HL-60 (cell line): ENCODE results near the gene LPIN1.
A peak's percentile ranks its signal among the peaks of the same experiment; 100 is the strongest.

Experiments used
- DNase-seq, 2 experiments: peaks; one replicate each; pipeline ENCODE4 v3.0.0-alpha.2; 2010 to 2020; ENCODE audit warnings: low read depth in 1 of 2, low spot score in 1 of 2
- H3K27ac ChIP-seq: fragments of 250-450 bp; sonication (Bioruptor Pico); replicated peaks from 2 replicates; pipeline ENCODE4 v1.5.1; 2020; ENCODE audit warnings: mild to moderate bottlenecking, moderate library complexity
- H3K27me3 ChIP-seq: fragments of 250-450 bp; sonication (Bioruptor Pico); 2 replicates; pipeline ENCODE4 v1.5.1; 2021; ENCODE audit warnings: mild to moderate bottlenecking, moderate library complexity; ENCODE audit not compliant: insufficient read depth, poor library complexity, severe bottlenecking
- H3K4me3 ChIP-seq: replicated peaks from 2 replicates; pipeline ENCODE4 v1.5.1; 2011; ENCODE audit warnings: mild to moderate bottlenecking, control low read depth, low read length; ENCODE audit not compliant: insufficient read depth
- CTCF ChIP-seq: IDR thresholded peaks from one replicate; pipeline ENCODE4 v1.5.1; 2011; ENCODE audit warnings: low read length, control low read depth, inconsistent platforms; ENCODE audit not compliant: insufficient read depth
- GABPA ChIP-seq: IDR thresholded peaks from 2 replicates; pipeline ENCODE4 v1.6.1; 2012; ENCODE audit warnings: low read depth
- POLR2AphosphoS5 ChIP-seq: IDR thresholded peaks from 2 replicates; pipeline ENCODE4 v1.6.1; 2012; ENCODE audit warnings: low read depth
- REST ChIP-seq: IDR thresholded peaks from 2 replicates; pipeline ENCODE4 v1.6.1; 2012; ENCODE audit warnings: low read depth; ENCODE audit not compliant: insufficient replicate concordance
- SPI1 ChIP-seq: IDR thresholded peaks from 2 replicates; pipeline ENCODE4 v1.6.1; 2012; ENCODE audit warnings: low read depth, mild to moderate bottlenecking, borderline replicate concordance

Gene LPIN1

GRCh38 chr2:11784280-11784679, 37.8 kb downstream of the LPIN1 start:
- Histone ChIP-seq H3K27ac (no peak overlapping the region), H3K4me3 (no peak overlapping the region), H3K27me3 (no peaks in the 10 kb centered on the region)
- TF ChIP-seq CTCF: no peak
- no peak for TF ChIP-seq GABPA
- TF ChIP-seq REST: no peak
- TF ChIP-seq SPI1: no peak
- TF ChIP-seq POLR2AphosphoS5: no peak
- no peak for DNase-seq

- no peaks in the 10 kb centered on the region for H3K27me3 ChIP-seq
- no peak overlapping the region for H3K27ac ChIP-seq
- no peak overlapping the region for H3K4me3 ChIP-seq
- peak; percentile 80 for TF ChIP-seq CTCF
- no peak for TF ChIP-seq GABPA
- peak in 1 of 2 experiments; percentile 7 for DNase-seq
Measured at GRCh38 chr2:11784747-11785610, 38.5 kb downstream of the LPIN1 start.

- DNase-seq: no peak
- no peak for TF ChIP-seq REST
- no peak for TF ChIP-seq POLR2AphosphoS5
- no peak for TF ChIP-seq CTCF
- TF ChIP-seq GABPA: no peak
- TF ChIP-seq SPI1: no peak
- H3K27me3 ChIP-seq: no peaks in the 10 kb centered on the region
Measured at GRCh38 chr2:11785611-11785940, 39.1 kb downstream of the LPIN1 start.

GRCh38 chr2:11786191-11786590, 39.8 kb downstream of the LPIN1 start:
- Histone ChIP-seq H3K4me3 (no peak overlapping the region), H3K27ac (no peak overlapping the region), H3K27me3 (no peaks in the 10 kb centered on the region)
- no peak for DNase-seq
- TF ChIP-seq POLR2AphosphoS5: no peak
- no peak for TF ChIP-seq SPI1

More at GRCh38 chr2:11785611-11785940, 39.1 kb downstream of the LPIN1 start:
- H3K4me3 ChIP-seq: no peak overlapping the region
- no peak overlapping the region for H3K27ac ChIP-seq
